HG03565 (cell line): ENCODE results near the gene KIF16B.
"Not testable (repeated sequence)": the region's sequence is repeated elsewhere in the genome, so short reads cannot be mapped to it uniquely, and the experiment has no call there.

Source experiments
- ATAC-seq: cut with Tn5 transposase; IDR thresholded peaks from one replicate; pipeline ENCODE4 v1.9.1; 2021; ENCODE audit warnings: mild to moderate bottlenecking, moderate library complexity; ENCODE audit not compliant: unreplicated experiment

The KIF16B gene

GRCh38 chr20:16439540-16439939, 133.7 kb downstream of the KIF16B start:
- not testable (repeated sequence) for ATAC-seq

GRCh38 chr20:16438100-16438499, 135.1 kb downstream of the KIF16B start:
- no peak for ATAC-seq

- no peak for ATAC-seq
These were observed 135.8 kb downstream of the KIF16B start for GRCh38 chr20:16437387-16437996.

- peak; percentile 79 for ATAC-seq
These were observed 139.1 kb downstream of the KIF16B start for GRCh38 chr20:16434062-16434664.

GRCh38 chr20:16433293-16433580, 140.0 kb downstream of the KIF16B start:
- ATAC-seq: no peak

- ATAC-seq: no peak
These were observed 140.6 kb downstream of the KIF16B start for GRCh38 chr20:16432466-16433292.

GRCh38 chr20:16428112-16428511, 145.1 kb downstream of the KIF16B start:
- no peak for ATAC-seq

GRCh38 chr20:16427571-16427970, 145.7 kb downstream of the KIF16B start:
- no peak for ATAC-seq

GRCh38 chr20:16424780-16425179, 148.5 kb downstream of the KIF16B start:
- ATAC-seq: no peak

- ATAC-seq: no peak
These were observed 149.7 kb downstream of the KIF16B start for GRCh38 chr20:16423311-16424212.

- ATAC-seq: no peak
These were observed 154.0 kb downstream of the KIF16B start for GRCh38 chr20:16419138-16419715.

GRCh38 chr20:16418616-16419015, 154.6 kb downstream of the KIF16B start:
- ATAC-seq: no peak

- ATAC-seq: no peak
These were observed 156.2 kb downstream of the KIF16B start for GRCh38 chr20:16417001-16417400.

- no peak for ATAC-seq
These were observed 157.9 kb downstream of the KIF16B start for GRCh38 chr20:16415071-16416053.

- ATAC-seq: no peak
These were observed 160.3 kb downstream of the KIF16B start for GRCh38 chr20:16412906-16413305.

GRCh38 chr20:16411361-16411760, 161.9 kb downstream of the KIF16B start:
- no peak for ATAC-seq

GRCh38 chr20:16410626-16411025, 162.6 kb downstream of the KIF16B start:
- no peak for ATAC-seq

GRCh38 chr20:16408981-16409380, 164.3 kb downstream of the KIF16B start:
- ATAC-seq: no peak

GRCh38 chr20:16407251-16408067, 165.8 kb downstream of the KIF16B start:
- ATAC-seq: no peak
